Right renal pelvis (tissue), 4 donors: ENCODE measurements around the gene KNG1. TPM values are rescaled to one million over a fixed set of nuclear protein-coding genes. Genes with fewer than 3 reads are reported as not detected.

ENCODE experiments used
- polyA plus RNA-seq, 4 donors: library from polyadenylated mRNA; unstranded; fragments of 120-200 nt; gene quantifications; one replicate each; pipeline ENCODE4 v1.2.1, GENCODE V29; 2013; ENCODE audit not compliant: insufficient read length in 4 of 4

Gene KNG1
- polyA plus RNA-seq, 4 donors = 146 to 179 (median 149) TPM

Other genes starting within 250 kb of the KNG1 start
- 1 to 10 TPM; 5.3 to 8.0 (median 5.4) TPM for gene CRYGS, start 173.0 kb upstream of the KNG1 start, polyA plus RNA-seq
- gene TBCCD1, start 150.0 kb upstream of the KNG1 start, polyA plus RNA-seq = 10 to 100 TPM; 18.3 to 21.5 (median 19.8) TPM
- gene DNAJB11, start 146.6 kb upstream of the KNG1 start, polyA plus RNA-seq = 10 to 100 TPM; 74.0 to 82.5 (median 78.9) TPM
- gene AHSG, start 104.3 kb upstream of the KNG1 start, polyA plus RNA-seq = 1 to 10 TPM in 1 of 4 donors, under 1 TPM in 3; 0.38 to 3.1 (median 0.56) TPM
- under 1 TPM in 2 of 4 donors, not detected in 2; 0.21 to 0.27 TPM for gene FETUB, start 77.0 kb upstream of the KNG1 start, polyA plus RNA-seq
- 1 to 10 TPM; 1.6 to 3.4 (median 2.0) TPM for gene HRG, start 51.3 kb upstream of the KNG1 start, polyA plus RNA-seq
- gene EIF4A2, start 66.2 kb downstream of the KNG1 start, polyA plus RNA-seq = 100 to 1,000 TPM; 807 to 947 (median 901) TPM
- 10 to 100 TPM; 45.7 to 56.9 (median 51.2) TPM for gene RFC4, start 89.1 kb downstream of the KNG1 start, polyA plus RNA-seq
- gene ADIPOQ, start 125.4 kb downstream of the KNG1 start, polyA plus RNA-seq = under 1 TPM in 2 of 4 donors, not detected in 2; 0.03 to 0.04 TPM
- 10 to 100 TPM; 74.5 to 97.1 (median 81.8) TPM for gene ST6GAL1, start 213.2 kb downstream of the KNG1 start, polyA plus RNA-seq